ENCODE data around the gene OSM.

OSM gene

GRCh38 chr22:30297991-30298701 is 31.5 kb upstream of the OSM start:
- DNase-seq (ENCODE audit: low read depth): no peak

- no peak for DNase-seq (ENCODE audit: low read depth)
Observed at GRCh38 chr22:30297276-30297990, 30.8 kb upstream of the OSM start.

- DNase-seq (ENCODE audit: low read depth): no peak
Observed at GRCh38 chr22:30296833-30297232, 30.2 kb upstream of the OSM start.

GRCh38 chr22:30296324-30296723 is 29.7 kb upstream of the OSM start:
- no peak for DNase-seq (ENCODE audit: low read depth)

GRCh38 chr22:30295576-30295975 is 28.9 kb upstream of the OSM start:
- DNase-seq (ENCODE audit: low read depth): no peak

GRCh38 chr22:30294830-30295229 is 28.2 kb upstream of the OSM start:
- no peak for DNase-seq (ENCODE audit: low read depth)

- DNase-seq (ENCODE audit: low read depth): no peak
Observed at GRCh38 chr22:30294066-30294465, 27.4 kb upstream of the OSM start.

GRCh38 chr22:30293026-30293425 is 26.4 kb upstream of the OSM start:
- no peak for DNase-seq (ENCODE audit: low read depth)

GRCh38 chr22:30292069-30292970 is 25.7 kb upstream of the OSM start:
- DNase-seq (ENCODE audit: low read depth): no peak

GRCh38 chr22:30291058-30291892 is 24.6 kb upstream of the OSM start:
- DNase-seq (ENCODE audit: low read depth): no peak

- no peak for DNase-seq (ENCODE audit: low read depth)
Observed at GRCh38 chr22:30290342-30291057, 23.8 kb upstream of the OSM start.

GRCh38 chr22:30289980-30290313 is 23.3 kb upstream of the OSM start:
- no peak for DNase-seq (ENCODE audit: low read depth)

- peak; percentile 82 for DNase-seq (ENCODE audit: low read depth)
Observed at GRCh38 chr22:30289141-30289979, 22.7 kb upstream of the OSM start, which contains the start of gene CASTOR1. TSS of gene CASTOR1 (minus strand) at chr22:30289505. CDS start at chr22:30289497, 8 bp downstream.

GRCh38 chr22:30288419-30289140 is 21.9 kb upstream of the OSM start:
- no peak for DNase-seq (ENCODE audit: low read depth)

GRCh38 chr22:30287648-30288418 is 21.2 kb upstream of the OSM start:
- peak; percentile 86 for DNase-seq (ENCODE audit: low read depth)

GRCh38 chr22:30286813-30287647 is 20.4 kb upstream of the OSM start:
- peak; percentile 79 for DNase-seq (ENCODE audit: low read depth)

- no peak for DNase-seq (ENCODE audit: low read depth)
Observed at GRCh38 chr22:30286331-30286730, 19.7 kb upstream of the OSM start.

GRCh38 chr22:30285846-30286200 is 19.2 kb upstream of the OSM start:
- no peak for DNase-seq (ENCODE audit: low read depth)

All from stimulated activated CD8-positive, alpha-beta memory T cell treated with anti-CD3 and anti-CD28 coated beads, Interleukin-4, amount 100 ng/mL, for 24 hours (primary cell).